GM12874 (cell line): ENCODE data around the gene PORCN.
A peak's percentile ranks its signal among the peaks of the same experiment; 100 is the strongest.

Experiments used
- TF ChIP-seq, protein P1 (sequence below): IDR thresholded peaks from 2 replicates; pipeline ENCODE4 v1.5.1; 2011; ENCODE audit warnings: low read depth, mild to moderate bottlenecking, control low read depth, low read length, moderate library complexity; ENCODE audit not compliant: insufficient read depth

Gene PORCN

DNA sequence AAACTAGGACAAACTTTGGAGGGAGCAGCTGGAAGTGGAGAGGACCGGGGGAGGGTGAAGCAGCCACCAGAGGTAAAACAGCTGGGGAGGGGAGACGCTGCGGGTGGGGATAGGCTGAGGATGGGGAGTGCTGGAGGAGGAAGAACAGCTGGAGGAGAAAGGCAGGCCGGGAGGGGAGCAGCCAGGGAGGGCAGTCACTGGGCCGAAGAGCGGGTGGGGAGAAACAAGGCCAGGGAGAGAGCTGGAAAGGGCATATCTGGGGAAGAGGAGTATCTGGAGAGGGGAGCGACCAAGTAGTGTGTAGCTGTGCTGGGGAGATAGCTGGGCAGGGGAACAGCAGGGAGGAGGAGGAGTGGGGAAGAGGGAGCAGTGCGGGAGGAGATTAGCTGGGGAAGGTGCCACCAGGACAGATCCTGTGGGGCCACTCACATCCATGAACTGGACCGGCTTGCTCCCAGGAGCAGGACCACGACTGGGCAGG lies 41.5 kb upstream of the PORCN start:
- TF ChIP-seq, protein P1, sequence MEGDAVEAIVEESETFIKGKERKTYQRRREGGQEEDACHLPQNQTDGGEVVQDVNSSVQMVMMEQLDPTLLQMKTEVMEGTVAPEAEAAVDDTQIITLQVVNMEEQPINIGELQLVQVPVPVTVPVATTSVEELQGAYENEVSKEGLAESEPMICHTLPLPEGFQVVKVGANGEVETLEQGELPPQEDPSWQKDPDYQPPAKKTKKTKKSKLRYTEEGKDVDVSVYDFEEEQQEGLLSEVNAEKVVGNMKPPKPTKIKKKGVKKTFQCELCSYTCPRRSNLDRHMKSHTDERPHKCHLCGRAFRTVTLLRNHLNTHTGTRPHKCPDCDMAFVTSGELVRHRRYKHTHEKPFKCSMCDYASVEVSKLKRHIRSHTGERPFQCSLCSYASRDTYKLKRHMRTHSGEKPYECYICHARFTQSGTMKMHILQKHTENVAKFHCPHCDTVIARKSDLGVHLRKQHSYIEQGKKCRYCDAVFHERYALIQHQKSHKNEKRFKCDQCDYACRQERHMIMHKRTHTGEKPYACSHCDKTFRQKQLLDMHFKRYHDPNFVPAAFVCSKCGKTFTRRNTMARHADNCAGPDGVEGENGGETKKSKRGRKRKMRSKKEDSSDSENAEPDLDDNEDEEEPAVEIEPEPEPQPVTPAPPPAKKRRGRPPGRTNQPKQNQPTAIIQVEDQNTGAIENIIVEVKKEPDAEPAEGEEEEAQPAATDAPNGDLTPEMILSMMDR = no peak

DNA sequence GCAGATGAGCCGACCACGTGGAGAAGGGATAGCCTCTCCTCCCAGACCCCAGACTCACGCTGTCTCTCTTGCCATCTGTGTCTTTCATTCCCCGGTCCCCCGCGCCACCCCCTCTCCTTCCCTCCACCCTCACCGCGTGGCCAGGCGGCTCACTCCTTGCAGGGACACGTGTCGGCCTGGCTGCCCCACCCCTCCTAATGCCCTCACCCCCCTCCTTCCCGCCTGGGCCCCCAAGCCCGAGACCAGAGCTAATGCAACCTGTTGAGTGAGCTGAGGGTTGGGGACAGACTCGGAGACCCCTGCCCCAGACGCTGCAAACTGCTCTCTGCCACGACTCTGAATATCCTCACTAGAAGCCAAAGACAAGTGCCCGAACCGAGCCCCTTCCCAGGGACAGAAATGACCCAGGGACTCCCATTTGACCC lies 40.5 kb upstream of the PORCN start:
- TF ChIP-seq, protein P1 = no peak

DNA sequence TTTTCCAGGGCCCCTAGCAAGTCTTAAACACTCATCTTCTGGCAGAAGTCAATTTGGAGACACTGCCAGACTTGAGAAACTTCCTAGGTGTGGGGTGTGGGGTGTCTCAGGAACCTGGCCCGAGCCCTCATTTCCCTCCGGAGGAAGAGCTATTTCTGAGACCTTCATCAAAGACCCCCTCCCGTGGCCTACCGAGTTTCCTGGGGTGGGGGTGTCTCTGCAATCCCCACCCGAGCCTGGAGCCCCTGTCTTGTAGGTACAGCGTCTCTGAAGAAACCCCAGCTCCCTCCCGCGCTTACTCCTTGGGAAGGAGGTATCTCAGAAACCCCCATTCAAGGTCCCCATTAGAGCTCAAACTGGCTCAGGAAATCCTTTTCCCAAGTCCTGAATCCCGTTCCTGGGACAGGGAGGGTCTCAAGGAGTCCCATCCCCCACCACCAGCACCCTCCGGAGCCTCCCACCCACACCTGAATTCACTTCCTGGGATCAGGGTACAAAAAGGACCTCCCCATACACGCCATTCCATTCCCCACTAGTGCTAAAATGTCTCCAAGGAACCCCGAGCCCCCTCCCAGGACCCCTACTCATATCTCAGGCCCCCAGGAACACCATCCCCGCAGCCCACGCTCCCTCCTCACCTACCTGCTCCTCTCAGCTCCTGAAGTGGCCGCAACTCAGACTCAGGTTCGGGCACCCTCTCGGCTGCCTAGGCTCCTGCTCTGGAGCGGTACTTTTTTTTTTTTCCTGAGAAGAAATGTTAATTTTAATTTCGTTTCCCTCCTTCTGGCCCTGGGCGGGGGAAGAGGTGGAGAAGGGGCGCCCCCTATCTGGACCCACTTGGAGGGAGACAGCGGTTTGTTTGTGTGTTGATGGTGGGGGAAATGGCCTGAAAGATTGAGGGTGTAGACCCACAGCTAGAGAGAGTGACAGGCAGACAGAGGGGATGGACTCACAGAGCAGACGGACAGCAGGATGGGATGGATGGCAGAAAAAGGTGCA lies 39.8 kb upstream of the PORCN start:
- TF ChIP-seq, protein P1 = peak; percentile 37

DNA sequence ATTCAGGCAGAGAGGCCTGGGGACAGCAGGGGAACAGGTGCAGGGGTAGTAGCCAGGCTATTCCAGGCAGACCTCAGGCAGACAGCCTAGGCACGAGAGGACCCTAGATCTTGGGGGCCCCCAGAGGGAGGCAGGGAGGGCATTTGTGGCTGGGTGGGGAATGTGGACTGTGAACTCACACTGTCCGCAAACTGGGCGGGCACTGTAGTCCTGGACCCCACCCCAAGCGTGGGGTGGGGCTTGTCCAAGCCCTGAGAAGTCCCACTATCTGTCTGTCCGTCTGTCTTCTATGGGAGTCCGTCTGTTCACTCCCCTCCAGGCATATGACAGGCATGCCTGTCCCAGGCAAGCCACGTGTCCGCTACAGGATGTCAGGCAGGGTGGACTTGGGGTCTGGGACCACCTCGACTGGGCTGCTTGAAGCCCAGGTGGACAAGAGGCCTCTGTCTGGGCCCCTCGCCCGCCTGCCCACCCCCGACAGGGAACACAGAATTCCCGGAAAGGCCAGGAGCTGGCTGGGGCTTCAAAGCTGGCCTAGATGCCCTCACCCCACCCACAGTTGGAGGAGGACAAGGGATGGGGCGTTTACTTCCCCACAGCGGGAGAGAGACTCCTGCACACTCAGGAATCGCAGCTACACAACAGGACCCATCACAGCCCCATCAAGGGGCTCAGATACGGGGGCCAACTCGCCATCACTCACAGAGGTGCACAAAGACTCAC lies 38.5 kb upstream of the PORCN start, which contains the start of gene SLC38A5:
TSS of gene SLC38A5 (minus strand) at position 151 of the 723 bp plus-strand sequence. CDS start 2,336 bp downstream, outside the sequence.
- TF ChIP-seq, protein P1 = no peak

DNA sequence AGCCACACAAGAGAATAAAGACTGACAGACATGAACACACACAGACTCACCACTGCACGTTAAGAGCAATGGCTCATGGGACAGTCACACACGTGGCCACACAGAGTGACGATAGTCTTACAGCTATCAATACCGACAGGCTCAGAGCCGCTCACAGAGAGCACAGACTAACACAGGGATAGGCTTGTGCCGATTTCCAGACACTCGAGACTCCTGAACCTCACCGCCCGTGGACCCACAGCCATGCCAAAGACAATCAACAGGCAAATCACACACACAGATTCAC lies 38.0 kb upstream of the PORCN start:
- TF ChIP-seq, protein P1 = no peak

DNA sequence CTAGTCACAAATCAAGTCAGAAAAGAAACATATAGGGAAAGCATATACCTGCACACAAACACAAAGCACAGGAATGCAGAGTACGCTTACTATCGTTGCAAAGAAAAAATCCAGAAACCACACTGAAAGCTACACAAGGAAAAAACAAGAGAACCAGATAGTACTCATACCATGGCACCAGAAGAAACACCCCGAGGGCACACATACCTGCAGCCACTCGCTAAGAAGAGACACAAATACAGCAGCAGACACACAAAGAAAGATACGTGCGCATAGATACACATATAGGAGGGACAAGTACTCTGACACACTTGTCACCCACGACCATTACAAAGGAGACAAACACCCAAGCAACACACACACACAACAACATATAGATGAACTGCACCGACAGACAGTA lies 37.3 kb upstream of the PORCN start:
- TF ChIP-seq, protein P1 = no peak

DNA sequence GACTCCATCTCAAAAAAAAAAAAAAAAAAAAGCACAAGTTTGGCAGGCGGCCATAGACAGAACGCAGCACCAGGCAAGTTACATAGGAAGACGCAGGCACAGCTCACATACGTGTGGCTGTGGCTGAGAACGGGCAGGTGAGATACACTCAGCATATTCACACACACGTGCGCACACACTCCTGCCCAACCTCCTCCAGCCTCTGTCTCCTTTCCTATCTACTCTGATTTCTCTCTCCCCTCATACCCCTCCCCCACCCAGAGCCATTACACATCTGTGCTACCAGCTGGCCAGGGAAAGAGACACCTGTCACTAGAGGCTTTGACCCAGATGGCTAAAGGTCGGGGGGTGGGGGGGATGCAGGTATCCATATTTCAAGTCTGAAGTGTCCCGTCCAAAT lies 36.6 kb upstream of the PORCN start:
- TF ChIP-seq, protein P1 = no peak
